Measurements from ENCODE around the gene NRG2. TPM values are rescaled to one million over a fixed set of nuclear protein-coding genes. Genes with fewer than 3 reads are reported as not detected.

The NRG2 gene
- total and polyA plus RNA-seq, 2 of the 4 experiments (the other 2 are of a cell fraction) = 0.18 TPM; not detected in 1

DNA sequence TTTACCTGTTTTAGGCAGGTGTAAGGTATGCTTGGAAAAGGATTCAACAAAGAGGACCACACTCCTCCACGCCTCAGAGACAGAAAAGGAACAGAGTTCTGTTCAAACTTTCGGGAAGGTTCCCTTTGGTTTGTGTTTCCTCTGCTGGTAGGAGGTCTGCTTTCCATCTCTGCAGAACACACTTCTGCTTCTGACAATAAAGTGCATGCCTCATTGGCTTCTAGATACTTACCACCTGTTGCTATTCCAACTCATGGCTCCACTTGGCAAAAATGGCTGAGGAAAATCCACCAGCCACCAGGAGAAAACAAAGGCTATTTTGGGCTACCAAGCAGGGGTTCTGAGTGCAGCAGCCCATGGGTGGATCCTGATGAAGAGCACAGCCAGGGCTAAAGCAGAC, 112.7 kb downstream of the NRG2 start:
- H2AK5ac ChIP-seq (ENCODE audit: low read depth, low read length) = no peak overlapping the region
- no peak overlapping the region for H4K91ac ChIP-seq (ENCODE audit: insufficient read depth, low read depth, low read length)
- H3K9me3 ChIP-seq (ENCODE audit: control insufficient read depth, insufficient read depth, low read length) = no peaks in the 10 kb centered on the region
- H2BK20ac ChIP-seq (ENCODE audit: low read depth, low read length) = no peak overlapping the region
- H3K18ac ChIP-seq (ENCODE audit: low read depth, low read length) = no peak overlapping the region
- H2AFZ ChIP-seq (replicated peaks; ENCODE audit: low read length, poor library complexity) = no peak overlapping the region
- peaks cover 15% of the 10 kb centered on the region for H3K27me3 ChIP-seq (ENCODE audit: control insufficient read depth, insufficient read depth, low read length)
- H3K14ac ChIP-seq (replicated peaks; ENCODE audit: low read depth, low read length) = no peak overlapping the region
- in situ Hi-C loops (cut with MboI; ENCODE audit: low sequenced_read_pairs) (no loop called here), intact Hi-C loops (cut with micrococcal nuclease) (no loop called here), dilution Hi-C loops (cut with HindIII; ENCODE audit: low sequenced_read_pairs, unreplicated experiment) (no loop called here)
- no peak overlapping the region for H2BK5ac ChIP-seq (ENCODE audit: low read depth, low read length, poor library complexity, severe bottlenecking)
- POLR2A ChIA-PET (ENCODE audit: unreplicated experiment) = no interaction called here
- H3K9ac ChIP-seq (ENCODE audit: low read depth, low read length) = no peak overlapping the region
- no peaks in the 10 kb centered on the region for H4K20me1 ChIP-seq (ENCODE audit: insufficient read depth, low read length)
- no peak overlapping the region for H4K5ac ChIP-seq (ENCODE audit: low read depth, low read length)
- no peaks in the 10 kb centered on the region for H3K79me1 ChIP-seq (ENCODE audit: low read depth in 1 of 2, low read length in 2 of 2)
- no peak overlapping the region for H3K4me2 ChIP-seq (ENCODE audit: low read depth, low read length)
- H3K9me1 ChIP-seq (ENCODE audit: insufficient read depth, low read length) = no peaks in the 10 kb centered on the region
- no CpG with 5 or more reads among the region's 2 CpGs for WGBS, 2 experiments (ENCODE audit: extremely low coverage in 2 of 2, insufficient read length in 1 of 2)
- no peak overlapping the region for H3K4ac ChIP-seq (ENCODE audit: low read depth, low read length)
- H2BK15ac ChIP-seq (ENCODE audit: low read depth, low read length) = no peak overlapping the region
- CTCF ChIA-PET = no interaction called here
- no peaks in the 10 kb centered on the region for H3K4me1 ChIP-seq (ENCODE audit: control insufficient read depth, insufficient read depth, low read length)
- H3K23ac ChIP-seq (ENCODE audit: low read depth, low read length) = no peak overlapping the region
- H3K4me3 ChIP-seq (ENCODE audit: insufficient read depth, low read depth, low read length) = no peak overlapping the region
- no peak for TF ChIP-seq RAD21 (IDR thresholded peaks at IDR 0.05; ENCODE audit: low read length)
- no peak for TF ChIP-seq MXI1 (IDR thresholded peaks at IDR 0.05; ENCODE audit: borderline replicate concordance, low read depth, low read length)
- TF ChIP-seq, protein P1, sequence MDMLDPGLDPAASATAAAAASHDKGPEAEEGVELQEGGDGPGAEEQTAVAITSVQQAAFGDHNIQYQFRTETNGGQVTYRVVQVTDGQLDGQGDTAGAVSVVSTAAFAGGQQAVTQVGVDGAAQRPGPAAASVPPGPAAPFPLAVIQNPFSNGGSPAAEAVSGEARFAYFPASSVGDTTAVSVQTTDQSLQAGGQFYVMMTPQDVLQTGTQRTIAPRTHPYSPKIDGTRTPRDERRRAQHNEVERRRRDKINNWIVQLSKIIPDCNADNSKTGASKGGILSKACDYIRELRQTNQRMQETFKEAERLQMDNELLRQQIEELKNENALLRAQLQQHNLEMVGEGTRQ (IDR thresholded peaks at IDR 0.05; ENCODE audit: low read depth, low read length) = no peak
- no peak overlapping the region for H2AK9ac ChIP-seq (replicated peaks; ENCODE audit: low read depth, low read length, poor library complexity)
- BruUV-seq (replicated peaks) = no TSS peak
- no peak overlapping the region for H3K56ac ChIP-seq (ENCODE audit: extremely low read depth, insufficient read depth, low read length)
- ATAC-seq (ENCODE audit: low read depth) (no peak), DNase-seq (no peak)
- no peak overlapping the region for H4K8ac ChIP-seq (ENCODE audit: low read depth in 2 of 2, low read length in 2 of 2)
- no peaks in the 10 kb centered on the region for H3K36me3 ChIP-seq (ENCODE audit: control insufficient read depth, insufficient read depth, low read length)
- no peak overlapping the region for H2BK120ac ChIP-seq (ENCODE audit: low read depth, low read length)
- H3K27ac ChIP-seq (ENCODE audit: insufficient read depth, low read length) = no peak overlapping the region

All from IMR-90 (cell line).